H1 (cell line): ENCODE results near the gene GNB5.

ENCODE experiments used
- BRCA1 ChIP-seq: IDR thresholded peaks from 2 replicates; pipeline ENCODE4 v1.6.1; 2012; ENCODE audit warnings: low read depth, low read length, improper control_type of control experiment
- CBX8 ChIP-seq: fragments of 300-800, 300-1000 bp; sonication (generic); IDR thresholded peaks from 2 replicates; pipeline ENCODE4 v1.7.1; 2016; ENCODE audit warnings: low read depth, low read length, borderline replicate concordance
- EGR1 ChIP-seq: IDR thresholded peaks from 2 replicates; pipeline ENCODE4 v1.6.1; 2011; ENCODE audit warnings: low read depth, low read length, borderline replicate concordance
- EP300 ChIP-seq, 2 experiments: IDR thresholded peaks; 1 replicate in 1 of 2; 2 replicates in 1 of 2; pipeline ENCODE4 v1.6.1; 2011 to 2012; ENCODE audit warnings: low read depth in 2 of 2, low read length in 2 of 2, mild to moderate bottlenecking in 2 of 2, borderline replicate concordance in 1 of 2, inconsistent platforms in 1 of 2, moderate library complexity in 1 of 2
- KDM1A ChIP-seq: fragments of 200-600, 300-600 bp; sonication (generic); IDR thresholded peaks from 2 replicates; pipeline ENCODE4 v1.7.1; 2016; ENCODE audit warnings: mild to moderate bottlenecking, low read length, borderline replicate concordance
- POLR2A ChIP-seq, 2 experiments: IDR thresholded peaks; 1 replicate in 1 of 2; 2 replicates in 1 of 2; pipeline ENCODE4 v1.6.1; 2011; ENCODE audit warnings: low read depth in 2 of 2, low read length in 2 of 2, mild to moderate bottlenecking in 2 of 2; ENCODE audit errors: control extremely low read depth in 1 of 2
- POLR2AphosphoS5 ChIP-seq: IDR thresholded peaks from 2 replicates; pipeline ENCODE4 v1.6.1; 2011; ENCODE audit warnings: low read depth, low read length
- TCF12 ChIP-seq: IDR thresholded peaks from 2 replicates; pipeline ENCODE4 v1.6.1; 2011; ENCODE audit warnings: low read depth, mild to moderate bottlenecking, low read length
- TF ChIP-seq, protein P1 (sequence below), 3 experiments: IDR thresholded peaks; 1 replicate in 2 of 3; 2 replicates in 1 of 3; pipeline versions ENCODE4 v1.5.1 to v1.6.1; 2011; ENCODE audit warnings: low read length in 3 of 3, mild to moderate bottlenecking in 3 of 3, inconsistent platforms in 2 of 3, low read depth in 1 of 3, moderate library complexity in 1 of 3; ENCODE audit not compliant: insufficient read depth in 1 of 3; ENCODE audit errors: control extremely low read depth in 1 of 3

DNA sequence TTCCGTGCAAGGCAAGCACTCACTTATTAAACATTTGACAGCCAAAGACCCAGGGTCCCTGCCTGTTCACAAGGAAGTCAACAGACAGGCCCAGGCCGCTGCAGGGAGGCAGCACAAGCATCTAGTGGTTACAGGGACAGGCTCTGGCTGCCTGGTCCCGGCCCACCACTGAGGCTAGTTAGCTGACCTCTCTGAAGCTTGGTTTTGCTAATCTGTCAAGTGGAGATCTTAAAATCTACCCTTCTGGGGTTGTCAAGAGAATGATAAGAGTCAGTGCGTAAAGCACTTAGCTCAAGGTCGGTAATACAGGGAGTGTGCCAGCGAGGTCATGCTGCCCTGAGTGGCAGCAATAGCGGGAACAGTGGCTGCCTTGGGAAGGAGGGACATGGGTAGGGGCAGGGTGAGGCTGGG, 6.0 kb downstream of the GNB5 start:
- TF ChIP-seq, protein P1, sequence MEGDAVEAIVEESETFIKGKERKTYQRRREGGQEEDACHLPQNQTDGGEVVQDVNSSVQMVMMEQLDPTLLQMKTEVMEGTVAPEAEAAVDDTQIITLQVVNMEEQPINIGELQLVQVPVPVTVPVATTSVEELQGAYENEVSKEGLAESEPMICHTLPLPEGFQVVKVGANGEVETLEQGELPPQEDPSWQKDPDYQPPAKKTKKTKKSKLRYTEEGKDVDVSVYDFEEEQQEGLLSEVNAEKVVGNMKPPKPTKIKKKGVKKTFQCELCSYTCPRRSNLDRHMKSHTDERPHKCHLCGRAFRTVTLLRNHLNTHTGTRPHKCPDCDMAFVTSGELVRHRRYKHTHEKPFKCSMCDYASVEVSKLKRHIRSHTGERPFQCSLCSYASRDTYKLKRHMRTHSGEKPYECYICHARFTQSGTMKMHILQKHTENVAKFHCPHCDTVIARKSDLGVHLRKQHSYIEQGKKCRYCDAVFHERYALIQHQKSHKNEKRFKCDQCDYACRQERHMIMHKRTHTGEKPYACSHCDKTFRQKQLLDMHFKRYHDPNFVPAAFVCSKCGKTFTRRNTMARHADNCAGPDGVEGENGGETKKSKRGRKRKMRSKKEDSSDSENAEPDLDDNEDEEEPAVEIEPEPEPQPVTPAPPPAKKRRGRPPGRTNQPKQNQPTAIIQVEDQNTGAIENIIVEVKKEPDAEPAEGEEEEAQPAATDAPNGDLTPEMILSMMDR (IDR thresholded peaks at IDR 0.05; ENCODE audit: control extremely low read depth in 1 of 3, insufficient read depth in 1 of 3, low read depth in 1 of 3, low read length in 3 of 3) = no peak
- TF ChIP-seq EGR1 (no peak), TCF12 (no peak), BRCA1 (no peak), POLR2A (IDR thresholded peaks at IDR 0.05; ENCODE audit: control extremely low read depth in 1 of 2, low read depth in 2 of 2, low read length in 2 of 2) (no peak), POLR2AphosphoS5 (no peak), EP300 (IDR thresholded peaks at IDR 0.05; ENCODE audit: borderline replicate concordance in 1 of 2, low read depth in 2 of 2, low read length in 2 of 2) (no peak), KDM1A (no peak), CBX8 (no peak)
